Loucy (cell line): Measurements from ENCODE around the gene MBD2.

Source experiments
- CTCF ChIP-seq: fragments of 200-600 bp; sonication (generic); conservative IDR thresholded peaks from 2 replicates; pipeline ENCODE4 v1.5.1; 2014; ENCODE audit warnings: mild to moderate bottlenecking, antibody characterized with exemption, low read length
- EZH2phosphoT487 ChIP-seq: fragments of 200-600 bp; IDR thresholded peaks from 2 replicates; pipeline ENCODE4 v1.6.1; 2018; ENCODE audit warnings: antibody characterized with exemption, mild to moderate bottlenecking, moderate library complexity, borderline replicate concordance

GRCh38 chr18:54202851-54203250 is 21.6 kb downstream of the MBD2 start:
- TF ChIP-seq CTCF (no peak), EZH2phosphoT487 (no peak)
